A673 (cell line): ENCODE results near the gene STOX1. TPM values are rescaled to one million over a fixed set of nuclear protein-coding genes. Genes with fewer than 3 reads are reported as not detected.

ENCODE experiments used
- BruUV-seq: library from RNA; stranded (reverse); fragments of 400-500 nt; replicated peaks from 2 replicates; lab custom pipeline; 2021; lab: Mats Ljungman, UMichigan
- CTCF ChIA-PET: fragments of 300-600 bp; sonication (Branson Sonifier 250); formaldehyde crosslinking; loops from one replicate; lab custom pipeline; 2022; ENCODE audit warnings: antibody characterized with exemption; lab: Charles Lee
- POLR2A ChIA-PET: fragments of 300-600 bp; sonication (Branson Sonifier 250); formaldehyde crosslinking; loops from one replicate; lab custom pipeline; 2022; ENCODE audit warnings: antibody characterized with exemption; ENCODE audit not compliant: low non-redundant PET; lab: Charles Lee
- DNase-seq: peaks from one replicate; pipeline ENCODE4 v3.0.0-alpha.2; 2015; ENCODE audit warnings: low spot score
- H3K27ac ChIP-seq: fragments of 200-600 bp; sonication (generic); 2 replicates; pipeline ENCODE4 v1.5.1; 2016; ENCODE audit warnings: mixed run types, low read depth, mild to moderate bottlenecking, mixed read lengths, antibody characterized with exemption, low read length; ENCODE audit not compliant: poor library complexity, severe bottlenecking
- H3K27me3 ChIP-seq: fragments of 200-600 bp; sonication (generic); replicated peaks from 2 replicates; pipeline ENCODE4 v1.6.1; 2017; ENCODE audit warnings: mixed run types, low read depth, mild to moderate bottlenecking, mixed read lengths, antibody characterized with exemption, low read length; ENCODE audit not compliant: insufficient read depth, poor library complexity
- H3K36me3 ChIP-seq: fragments of 200-600 bp; sonication (generic); 2 replicates; pipeline ENCODE4 v1.6.1; 2016; ENCODE audit warnings: mixed run types, mild to moderate bottlenecking, mixed read lengths, antibody characterized with exemption, low read length; ENCODE audit not compliant: insufficient read depth, poor library complexity, severe bottlenecking
- H3K4me1 ChIP-seq: fragments of 200-600 bp; sonication (generic); 2 replicates; pipeline ENCODE4 v1.6.1; 2017; ENCODE audit warnings: mixed run types, mild to moderate bottlenecking, mixed read lengths, antibody characterized with exemption, low read length; ENCODE audit not compliant: insufficient read depth, poor library complexity, severe bottlenecking
- H3K4me3 ChIP-seq: fragments of 200-600 bp; sonication (generic); 2 replicates; pipeline ENCODE4 v1.5.1; 2016; ENCODE audit warnings: low read depth, mixed run types, mild to moderate bottlenecking, mixed read lengths, low read length; ENCODE audit not compliant: poor library complexity, severe bottlenecking
- H3K9me3 ChIP-seq: fragments of 200-600 bp; sonication (generic); 2 replicates; pipeline ENCODE4 v1.6.1; 2016; ENCODE audit warnings: mixed run types, low read depth, mild to moderate bottlenecking, mixed read lengths, antibody characterized with exemption, low read length; ENCODE audit not compliant: poor library complexity, severe bottlenecking
- EZH2 ChIP-seq: fragments of 200-600 bp; sonication (generic); IDR thresholded peaks from 2 replicates; pipeline ENCODE4 v1.6.1; 2017; ENCODE audit warnings: borderline replicate concordance, low read depth, mild to moderate bottlenecking, mixed read lengths, antibody characterized with exemption, low read length; ENCODE audit not compliant: poor library complexity, severe bottlenecking
- intact Hi-C: fragments of 100-400 bp; cut with micrococcal nuclease; formaldehyde crosslinking; loops from one replicate; pipeline ENCODE4 v1.10.0; 2022; ENCODE audit not compliant: unreplicated experiment
- total RNA-seq: library from RNA; stranded (reverse); gene quantifications from 2 replicates; pipeline ENCODE4 v1.2.3, GENCODE V29; 2021
- TF ChIP-seq, protein P1 (sequence below): fragments of 300-800, 200-600 bp; sonication (generic); conservative IDR thresholded peaks from 2 replicates; pipeline ENCODE4 v1.5.1; 2017; ENCODE audit warnings: low read depth, mild to moderate bottlenecking, antibody characterized with exemption, low read length, moderate library complexity, mixed read lengths

Gene STOX1
- total RNA-seq, 1 experiment from 2014 or later, result 2.1 TPM

DNA sequence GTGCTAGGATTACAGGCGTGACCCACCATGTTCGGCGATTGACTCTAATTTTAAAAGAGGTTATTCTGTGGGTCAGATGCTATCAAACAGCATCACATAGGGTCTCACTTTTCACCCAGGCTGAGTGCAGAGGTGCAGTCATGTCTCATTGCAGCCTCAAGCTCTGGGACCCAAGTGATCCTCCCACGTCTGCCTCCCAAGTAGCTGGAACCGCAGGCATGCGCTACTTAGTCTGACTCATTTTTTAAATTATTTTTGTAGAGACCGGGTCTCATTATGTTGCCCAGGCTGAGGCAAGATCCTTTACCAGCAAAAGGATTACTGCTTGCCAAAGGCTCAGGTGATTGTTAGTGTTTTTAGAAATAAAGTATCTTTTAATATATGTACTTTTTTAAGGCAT, 42.9 kb upstream of the STOX1 start:
- intact Hi-C loops, result loop anchor here (5.0 kb wide), 1 partner anchor 37 kb away; no protein-coding TSS in a partner anchor

DNA sequence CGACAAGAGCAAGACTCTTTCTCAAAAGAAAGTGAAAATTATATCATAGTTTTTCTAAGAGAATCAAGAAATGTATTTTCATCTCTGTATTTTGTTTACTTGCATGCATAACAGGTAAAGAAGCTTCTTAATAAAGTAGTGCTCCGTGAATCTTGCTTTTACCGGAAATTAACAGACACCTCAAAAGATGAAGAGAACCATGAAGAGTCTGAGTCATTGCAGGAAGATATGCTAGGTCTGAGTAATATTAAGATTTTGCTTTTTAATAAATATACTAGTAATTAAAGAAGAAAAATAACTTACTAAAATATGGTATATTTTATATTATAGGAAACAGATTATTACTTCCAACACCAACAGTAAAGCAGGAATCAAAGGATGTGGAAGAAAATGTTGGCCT, 39.5 kb upstream of the STOX1 start:
- Histone ChIP-seq H3K4me3 (no peak overlapping the region), H3K9me3 (no peaks in the 10 kb centered on the region), H3K36me3 (peaks cover 78% of the 10 kb centered on the region), H3K4me1 (no peaks in the 10 kb centered on the region), H3K27ac (no peak overlapping the region), H3K27me3 (no peaks in the 10 kb centered on the region)
- CTCF ChIA-PET, result no interaction called here
- no TSS peak for BruUV-seq
- no peak for TF ChIP-seq EZH2
- TF ChIP-seq, protein P1, sequence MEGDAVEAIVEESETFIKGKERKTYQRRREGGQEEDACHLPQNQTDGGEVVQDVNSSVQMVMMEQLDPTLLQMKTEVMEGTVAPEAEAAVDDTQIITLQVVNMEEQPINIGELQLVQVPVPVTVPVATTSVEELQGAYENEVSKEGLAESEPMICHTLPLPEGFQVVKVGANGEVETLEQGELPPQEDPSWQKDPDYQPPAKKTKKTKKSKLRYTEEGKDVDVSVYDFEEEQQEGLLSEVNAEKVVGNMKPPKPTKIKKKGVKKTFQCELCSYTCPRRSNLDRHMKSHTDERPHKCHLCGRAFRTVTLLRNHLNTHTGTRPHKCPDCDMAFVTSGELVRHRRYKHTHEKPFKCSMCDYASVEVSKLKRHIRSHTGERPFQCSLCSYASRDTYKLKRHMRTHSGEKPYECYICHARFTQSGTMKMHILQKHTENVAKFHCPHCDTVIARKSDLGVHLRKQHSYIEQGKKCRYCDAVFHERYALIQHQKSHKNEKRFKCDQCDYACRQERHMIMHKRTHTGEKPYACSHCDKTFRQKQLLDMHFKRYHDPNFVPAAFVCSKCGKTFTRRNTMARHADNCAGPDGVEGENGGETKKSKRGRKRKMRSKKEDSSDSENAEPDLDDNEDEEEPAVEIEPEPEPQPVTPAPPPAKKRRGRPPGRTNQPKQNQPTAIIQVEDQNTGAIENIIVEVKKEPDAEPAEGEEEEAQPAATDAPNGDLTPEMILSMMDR, result no peak
- POLR2A ChIA-PET, result no interaction called here
- no peak for DNase-seq
- intact Hi-C loops, result no loop called here

More for the DNA sequence above, 42.9 kb upstream of the STOX1 start:
- no TSS peak for BruUV-seq
- Histone ChIP-seq H3K27ac (no peak overlapping the region), H3K4me3 (no peak overlapping the region), H3K27me3 (no peaks in the 10 kb centered on the region), H3K9me3 (no peaks in the 10 kb centered on the region), H3K4me1 (no peaks in the 10 kb centered on the region), H3K36me3 (peaks cover 67% of the 10 kb centered on the region)
- no peak for DNase-seq
- TF ChIP-seq EZH2, result no peak
- TF ChIP-seq, protein P1, result no peak
- POLR2A ChIA-PET, result no interaction called here
- CTCF ChIA-PET, result no interaction called here

DNA sequence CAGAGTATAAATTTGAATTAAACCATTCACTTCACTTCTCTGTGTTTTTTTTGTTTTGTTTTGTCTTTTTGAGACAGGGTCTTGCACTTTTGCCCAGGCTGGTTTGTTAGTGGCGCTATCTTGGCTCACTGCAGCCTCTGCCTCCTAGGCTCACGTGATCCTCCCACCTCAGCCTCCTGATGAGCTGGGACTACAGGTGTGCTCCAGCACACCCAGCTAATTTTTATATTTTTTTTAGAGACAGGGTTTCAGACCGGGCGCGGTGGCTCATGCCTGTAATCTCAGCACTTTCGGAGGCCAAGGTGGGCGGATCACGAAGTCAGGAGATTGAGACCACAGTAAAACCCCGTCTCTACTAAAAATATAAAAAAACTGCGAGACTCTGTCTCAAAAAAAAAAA, 36.9 kb upstream of the STOX1 start:
- H3K4me1 ChIP-seq, result no peaks in the 10 kb centered on the region
- ChIA-PET CTCF (no interaction called here), POLR2A (no interaction called here)
- no peak overlapping the region for H3K4me3 ChIP-seq
- intact Hi-C loops, result no loop called here
- no TSS peak for BruUV-seq
- no peak overlapping the region for H3K27ac ChIP-seq
- no peaks in the 10 kb centered on the region for H3K9me3 ChIP-seq
- no peak for DNase-seq
- no peaks in the 10 kb centered on the region for H3K27me3 ChIP-seq
- TF ChIP-seq EZH2, result no peak
- TF ChIP-seq, protein P1, result no peak
- peaks cover 84% of the 10 kb centered on the region for H3K36me3 ChIP-seq
